GM12874 (cell line): ENCODE results near the gene MRPL42.
A peak's percentile ranks its signal among the peaks of the same experiment; 100 is the strongest.

ENCODE experiments used
- CTCF ChIP-seq: IDR thresholded peaks from 2 replicates; pipeline ENCODE4 v1.5.1; 2011; ENCODE audit warnings: low read depth, mild to moderate bottlenecking, control low read depth, low read length, moderate library complexity; ENCODE audit not compliant: insufficient read depth

The MRPL42 gene

GRCh38 chr12:93536766-93537488 lies 69.6 kb downstream of the MRPL42 start:
- no peak for TF ChIP-seq CTCF

GRCh38 chr12:93537769-93538168 lies 70.5 kb downstream of the MRPL42 start:
- TF ChIP-seq CTCF = 0 out of 2 replicates have a peak, but pooled peaks have one; percentile 5

GRCh38 chr12:93539821-93540220 lies 72.5 kb downstream of the MRPL42 start:
- no peak for TF ChIP-seq CTCF

- TF ChIP-seq CTCF = no peak
Observed at GRCh38 chr12:93540466-93540865, 73.2 kb downstream of the MRPL42 start.

GRCh38 chr12:93541578-93542225 lies 74.4 kb downstream of the MRPL42 start:
- TF ChIP-seq CTCF = no peak

- TF ChIP-seq CTCF = no peak
Observed at GRCh38 chr12:93547778-93548177, 80.5 kb downstream of the MRPL42 start.

- TF ChIP-seq CTCF = no peak
Observed at GRCh38 chr12:93549174-93549573, 81.9 kb downstream of the MRPL42 start.
